Lower leg skin (tissue), 3 donors: ENCODE measurements around the gene ARHGEF4.

Experiments
- POLR2A ChIP-seq, 2 donors: fragments of 450-650 bp; IDR thresholded peaks; one replicate each; pipeline ENCODE4 v1.6.1; 2016 to 2017; ENCODE audit warnings: antibody characterized with exemption in 2 of 2, mild to moderate bottlenecking in 1 of 2, moderate library complexity in 1 of 2
- TF ChIP-seq, protein P1 (sequence below), 3 donors: fragments of 450-650 bp; IDR thresholded peaks; one replicate each; pipeline ENCODE4 v1.5.1; 2016; ENCODE audit warnings: antibody characterized with exemption in 3 of 3, mild to moderate bottlenecking in 3 of 3, moderate library complexity in 2 of 3

DNA sequence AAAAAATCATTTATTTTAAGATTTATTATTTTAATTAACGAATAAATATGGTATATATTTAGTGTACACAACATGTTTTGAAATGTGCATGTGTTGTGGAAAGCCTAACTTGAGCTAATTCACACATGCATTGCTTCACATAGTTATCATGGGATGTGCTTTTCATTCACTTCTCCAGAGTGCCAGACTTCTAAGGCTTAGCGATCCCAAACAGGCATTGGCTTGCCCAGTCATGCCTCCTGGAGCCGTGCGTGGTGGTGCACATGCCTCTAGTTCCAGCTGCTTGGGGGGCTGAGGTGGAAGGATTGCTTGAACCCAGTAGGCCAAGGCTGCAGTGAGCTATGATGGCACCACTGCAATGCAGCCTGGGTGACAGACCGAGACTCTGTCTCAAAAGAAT, 40.5 kb downstream of the ARHGEF4 start:
- TF ChIP-seq, protein P1, sequence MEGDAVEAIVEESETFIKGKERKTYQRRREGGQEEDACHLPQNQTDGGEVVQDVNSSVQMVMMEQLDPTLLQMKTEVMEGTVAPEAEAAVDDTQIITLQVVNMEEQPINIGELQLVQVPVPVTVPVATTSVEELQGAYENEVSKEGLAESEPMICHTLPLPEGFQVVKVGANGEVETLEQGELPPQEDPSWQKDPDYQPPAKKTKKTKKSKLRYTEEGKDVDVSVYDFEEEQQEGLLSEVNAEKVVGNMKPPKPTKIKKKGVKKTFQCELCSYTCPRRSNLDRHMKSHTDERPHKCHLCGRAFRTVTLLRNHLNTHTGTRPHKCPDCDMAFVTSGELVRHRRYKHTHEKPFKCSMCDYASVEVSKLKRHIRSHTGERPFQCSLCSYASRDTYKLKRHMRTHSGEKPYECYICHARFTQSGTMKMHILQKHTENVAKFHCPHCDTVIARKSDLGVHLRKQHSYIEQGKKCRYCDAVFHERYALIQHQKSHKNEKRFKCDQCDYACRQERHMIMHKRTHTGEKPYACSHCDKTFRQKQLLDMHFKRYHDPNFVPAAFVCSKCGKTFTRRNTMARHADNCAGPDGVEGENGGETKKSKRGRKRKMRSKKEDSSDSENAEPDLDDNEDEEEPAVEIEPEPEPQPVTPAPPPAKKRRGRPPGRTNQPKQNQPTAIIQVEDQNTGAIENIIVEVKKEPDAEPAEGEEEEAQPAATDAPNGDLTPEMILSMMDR (IDR thresholded peaks at IDR 0.05) = no peak
- no peak for TF ChIP-seq POLR2A (IDR thresholded peaks at IDR 0.05)
